ENCODE results near the gene UNC5C.

- no peak for TF ChIP-seq CTCF (IDR thresholded peaks at IDR 0.05; ENCODE audit: poor library complexity)
- TF ChIP-seq EZH2 (IDR thresholded peaks at IDR 0.05; ENCODE audit: borderline replicate concordance), result no peak
Measured at GRCh38 chr4:95268819-95269565, 279.8 kb downstream of the UNC5C start.

Measured in hepatocyte (in vitro differentiated cells).